HG03565 (cell line): ENCODE data around the gene LARP4B.

Experiments used
- ATAC-seq: cut with Tn5 transposase; IDR thresholded peaks from one replicate; pipeline ENCODE4 v1.9.1; 2021; ENCODE audit warnings: mild to moderate bottlenecking, moderate library complexity; ENCODE audit not compliant: unreplicated experiment

Gene LARP4B

DNA sequence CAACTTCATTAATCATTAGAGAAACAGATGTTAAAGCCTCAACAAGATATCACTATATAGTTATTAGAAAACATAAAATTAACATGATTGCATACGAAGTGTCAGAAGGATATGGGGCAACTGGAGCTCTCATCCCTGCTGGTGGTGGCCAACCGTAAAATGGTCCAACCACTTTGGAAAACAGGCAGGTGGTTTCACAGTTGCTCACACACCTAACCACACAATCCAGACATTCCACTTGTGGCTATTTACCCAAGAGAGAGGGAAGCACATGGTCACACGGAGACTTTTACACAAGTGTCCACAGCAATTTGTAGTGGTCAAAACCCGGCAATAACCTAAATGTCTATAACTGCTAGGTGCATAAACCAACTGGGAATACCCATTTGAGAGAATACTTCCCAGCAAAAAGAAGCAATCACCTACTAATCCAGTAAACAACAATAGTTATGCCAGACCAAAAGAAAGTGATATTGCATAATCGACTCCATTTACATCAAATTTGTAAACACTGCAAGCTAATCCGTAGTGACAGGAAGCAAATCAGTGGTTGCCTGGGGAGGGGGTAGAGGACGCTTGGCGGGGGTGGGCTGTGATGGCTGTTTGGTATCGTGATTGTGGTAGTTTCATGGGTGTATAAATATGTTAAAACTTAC, 91.8 kb downstream of the LARP4B start:
- ATAC-seq = no peak

DNA sequence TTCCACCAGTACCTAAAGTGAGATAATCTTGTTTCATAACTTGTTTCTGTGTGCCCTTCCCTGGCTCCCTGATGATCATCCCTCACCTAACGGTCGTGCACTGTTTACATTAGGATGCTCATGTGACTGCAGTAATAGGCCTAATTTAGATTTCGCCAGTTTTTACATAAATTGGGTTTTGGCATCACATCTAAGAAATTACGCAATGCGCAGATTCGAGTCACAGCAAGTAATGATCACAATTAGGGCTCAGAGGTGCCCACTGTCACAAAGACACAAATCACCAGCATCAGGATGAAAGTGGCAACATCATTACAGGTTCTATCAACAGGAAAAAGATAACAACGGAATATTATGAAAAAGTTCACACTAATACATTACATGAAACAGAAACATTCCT, 94.7 kb downstream of the LARP4B start:
- ATAC-seq = no peak

DNA sequence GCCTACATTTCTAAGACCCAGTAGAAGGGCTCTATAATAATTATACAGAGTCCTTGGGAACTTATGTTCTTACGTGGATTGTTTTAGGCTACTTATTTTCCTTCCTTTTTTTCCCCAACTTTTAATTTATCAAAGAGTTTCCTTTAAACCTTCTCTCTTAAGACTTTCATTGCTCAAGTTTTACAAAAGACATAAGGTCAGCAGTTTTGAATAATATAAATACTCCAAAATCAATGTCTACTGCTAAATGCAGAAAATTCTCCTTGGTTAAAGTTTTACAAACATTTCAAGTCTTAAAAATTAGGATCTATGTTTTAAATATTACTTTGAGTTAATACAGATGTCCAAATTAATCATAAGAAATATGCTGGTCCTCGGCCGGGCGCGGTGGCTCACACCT, 97.0 kb downstream of the LARP4B start:
- no peak for ATAC-seq

DNA sequence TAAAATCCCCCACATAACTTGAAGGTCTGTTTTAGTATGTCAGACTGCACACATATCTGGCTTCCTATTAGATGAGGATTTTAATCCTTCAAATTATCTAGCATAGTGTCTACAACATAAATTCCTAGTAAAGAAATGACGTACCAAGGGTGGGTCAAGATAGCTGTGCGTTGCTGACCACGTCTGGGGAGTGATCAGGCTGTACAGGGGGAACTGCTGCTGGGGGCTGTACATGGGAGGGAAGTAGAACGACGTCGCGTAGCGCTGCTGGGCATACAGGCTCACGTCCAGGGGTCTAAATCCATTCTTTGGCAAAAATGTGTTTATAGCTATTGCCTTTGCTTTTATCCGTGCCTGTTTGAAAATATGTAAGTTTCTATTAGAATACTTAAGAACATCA, 102.3 kb downstream of the LARP4B start:
- ATAC-seq = no peak

DNA sequence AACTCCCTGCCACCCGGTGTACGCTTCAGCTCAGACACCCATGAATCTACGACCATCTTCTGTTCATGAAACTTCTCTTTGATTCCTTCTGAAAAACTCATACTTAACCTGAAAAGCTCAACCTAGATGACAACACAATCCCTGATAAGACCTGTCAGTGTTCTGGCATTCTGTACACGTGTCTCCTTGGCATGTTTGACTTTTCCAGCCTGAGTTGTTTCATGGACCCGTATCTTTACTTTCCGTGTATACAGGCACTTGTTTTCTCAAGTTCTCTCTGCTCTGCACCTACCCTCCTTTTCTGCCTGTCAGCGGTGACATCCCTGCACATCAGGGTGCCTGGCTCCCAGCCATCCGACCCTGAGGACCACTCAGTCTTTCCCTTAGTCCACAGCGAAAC, 103.3 kb downstream of the LARP4B start:
- no peak for ATAC-seq

DNA sequence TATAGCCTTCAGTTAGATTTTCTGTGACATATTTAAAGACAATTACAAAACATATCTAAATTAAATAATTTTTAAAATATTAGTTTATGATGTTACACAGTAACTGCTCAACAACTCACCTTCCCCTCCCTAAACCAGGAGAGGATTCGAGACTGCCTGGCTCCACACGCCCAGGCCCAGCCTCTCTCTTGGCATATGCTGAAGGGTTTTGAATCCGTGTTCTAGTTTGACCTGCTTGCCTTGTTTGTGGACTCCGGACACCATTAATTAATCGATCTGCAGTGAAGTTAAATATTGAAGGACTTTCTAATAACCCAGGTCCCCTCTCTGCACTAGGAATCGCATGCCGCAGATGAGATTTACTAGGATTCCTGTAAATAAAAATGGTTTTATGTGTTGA, 106.6 kb downstream of the LARP4B start:
- ATAC-seq = no peak

DNA sequence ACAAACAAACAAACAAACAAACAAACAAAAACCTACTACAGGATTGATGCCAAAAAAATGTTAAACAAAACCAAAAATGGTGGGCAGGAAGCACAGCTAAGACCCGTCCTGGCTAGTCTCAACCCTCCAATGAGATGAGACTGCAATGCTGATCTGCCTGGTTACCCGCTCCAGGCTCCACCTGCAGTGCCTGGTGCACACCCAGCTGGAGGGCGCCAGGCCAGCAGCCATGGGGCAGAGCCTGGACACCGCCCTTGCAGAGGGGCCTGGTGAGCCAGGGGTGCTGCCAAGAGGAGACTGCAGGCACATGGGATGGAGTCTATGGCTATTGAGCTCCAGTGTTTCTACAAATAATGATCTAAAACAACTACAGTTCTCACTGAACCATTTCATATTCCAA, 107.0 kb downstream of the LARP4B start:
- no peak for ATAC-seq

DNA sequence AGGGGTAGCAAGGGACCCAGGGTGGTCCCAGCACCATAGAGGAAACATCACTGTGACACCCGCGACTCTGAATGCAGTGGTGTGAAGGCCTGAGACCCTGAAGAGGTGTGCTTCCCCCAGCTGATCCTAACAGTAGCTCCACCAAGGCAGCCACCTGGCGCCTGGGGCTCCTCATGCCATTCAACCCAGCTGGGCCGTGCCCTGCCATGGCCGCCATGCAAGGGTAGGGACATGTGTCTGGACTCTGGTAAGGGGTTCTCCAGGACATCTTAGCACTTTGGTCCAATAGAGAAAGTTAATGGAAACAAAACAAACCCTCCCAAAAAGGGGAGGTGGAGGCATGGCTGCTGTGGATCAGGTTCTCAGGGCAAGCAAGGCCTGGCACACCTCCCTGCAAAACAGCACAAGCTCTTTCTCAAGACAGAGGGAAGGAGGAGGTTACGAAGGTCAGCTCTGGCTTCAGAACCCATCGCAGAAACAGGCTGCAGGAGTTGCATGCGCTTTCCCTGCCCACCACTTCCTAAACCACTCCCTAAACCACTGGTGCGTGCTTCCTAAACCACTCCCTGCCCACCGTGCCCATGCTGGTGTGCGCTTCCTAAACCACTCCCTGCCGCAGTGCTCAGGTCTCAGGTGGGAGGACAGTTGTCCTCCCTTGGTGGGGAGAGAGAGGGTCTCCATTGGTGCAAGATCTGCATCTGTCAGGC, 108.7 kb downstream of the LARP4B start:
- no peak for ATAC-seq

DNA sequence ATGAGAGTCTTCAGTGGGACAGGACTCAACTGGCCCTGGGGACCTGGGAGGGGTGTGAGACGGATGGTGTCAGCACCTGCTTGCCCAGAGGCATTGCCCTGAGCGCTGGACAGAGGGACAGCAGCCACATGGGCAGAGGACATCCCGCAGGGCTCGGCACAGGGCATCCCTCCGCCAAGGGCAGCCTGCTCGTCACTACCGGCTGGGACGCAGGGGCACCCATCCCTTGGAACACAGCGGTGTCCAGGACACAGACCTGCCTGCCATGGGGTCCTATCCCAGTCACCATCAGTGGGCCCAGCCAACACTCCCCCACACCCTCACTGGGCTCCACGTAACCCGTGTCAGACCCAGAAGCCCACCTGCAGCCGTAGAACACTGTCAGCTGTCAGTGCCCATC, 109.3 kb downstream of the LARP4B start:
- no peak for ATAC-seq

DNA sequence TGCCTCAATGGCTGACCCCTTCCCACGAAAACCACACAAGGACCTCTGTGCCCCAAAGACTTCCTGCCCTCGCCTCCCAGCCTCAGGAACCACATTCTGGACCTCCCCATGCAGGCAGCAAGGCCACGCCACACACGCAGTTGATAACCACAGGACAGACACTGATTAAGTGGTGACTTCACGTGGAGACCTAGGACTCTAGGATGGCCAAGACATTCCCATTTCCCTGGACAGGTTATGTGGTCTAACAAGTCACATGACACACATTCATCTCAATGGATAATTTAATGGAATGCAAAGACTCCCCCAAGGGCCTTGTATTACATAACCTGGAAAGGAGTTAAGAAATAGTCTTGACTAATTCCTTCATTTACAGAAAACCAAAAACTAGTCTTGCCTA, 110.2 kb downstream of the LARP4B start:
- ATAC-seq = no peak

DNA sequence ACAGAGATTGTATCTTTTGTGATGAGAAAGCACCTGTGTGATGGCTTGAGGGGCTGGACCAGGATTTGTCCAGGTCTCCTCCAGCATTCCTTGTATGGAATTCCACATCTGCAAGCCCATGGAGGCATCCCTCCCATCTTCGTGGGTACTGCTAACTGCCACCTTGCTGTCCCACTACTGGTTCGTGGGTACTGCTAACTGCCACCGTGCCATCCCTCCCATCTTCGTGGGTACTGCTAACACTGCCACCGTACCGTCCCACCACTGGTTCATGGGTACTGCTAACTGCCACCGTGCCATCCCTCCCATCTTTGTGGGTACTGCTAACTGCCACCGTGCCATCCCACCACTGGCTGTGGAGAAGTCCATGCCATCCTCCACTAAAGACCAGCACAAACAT, 111.7 kb downstream of the LARP4B start:
- no peak for ATAC-seq

DNA sequence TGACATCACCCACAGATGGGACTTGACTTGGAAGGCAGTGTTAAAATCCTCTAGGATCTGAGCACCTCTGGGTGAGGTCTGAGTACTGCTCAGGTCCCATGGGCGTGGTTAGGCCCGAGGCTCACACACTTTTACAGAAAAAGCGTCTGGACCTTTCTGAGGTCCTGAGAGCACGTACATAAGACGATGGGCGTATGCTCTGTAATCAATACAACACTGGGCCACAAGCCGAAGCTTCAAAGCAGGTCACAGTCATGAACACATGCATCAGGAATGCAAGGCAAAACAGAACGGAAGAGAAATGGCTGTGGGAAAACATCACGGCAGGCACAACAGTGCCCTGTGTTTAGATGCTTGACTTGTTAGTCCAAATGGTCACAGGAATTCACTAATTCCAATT, 112.2 kb downstream of the LARP4B start:
- ATAC-seq = no peak

DNA sequence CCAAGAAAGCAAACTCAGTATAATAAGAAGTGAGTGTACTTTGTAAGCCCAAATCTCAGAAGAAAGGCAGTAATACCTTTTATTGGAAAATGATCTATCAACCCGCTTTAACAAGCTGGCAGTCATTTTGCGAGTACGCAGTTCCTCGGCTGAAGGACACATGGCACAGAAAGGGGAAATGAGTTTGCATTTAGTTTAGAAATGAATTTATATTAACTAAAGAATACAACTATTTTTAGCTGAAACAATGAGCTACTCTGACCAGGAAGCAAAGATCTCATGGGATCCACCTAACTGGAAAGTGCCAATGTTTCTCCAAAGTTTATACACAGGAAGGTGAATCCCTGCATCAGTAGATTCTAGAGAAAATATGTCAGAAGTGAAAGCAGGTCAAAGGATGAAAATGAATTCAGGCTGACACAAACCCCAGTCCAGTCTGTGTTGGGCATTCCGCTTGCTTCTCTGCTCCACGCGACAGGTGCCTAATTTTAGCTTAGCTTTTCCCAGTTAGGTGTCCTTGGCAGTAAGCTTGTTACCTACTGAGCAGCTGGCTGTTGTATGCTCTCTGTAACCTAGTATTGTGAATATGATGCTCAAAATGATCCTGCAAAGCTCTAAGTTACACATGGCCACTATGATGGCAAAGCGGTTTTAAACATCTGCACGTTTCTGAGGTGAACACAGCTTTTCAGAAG, 112.8 kb downstream of the LARP4B start:
- ATAC-seq = no peak

DNA sequence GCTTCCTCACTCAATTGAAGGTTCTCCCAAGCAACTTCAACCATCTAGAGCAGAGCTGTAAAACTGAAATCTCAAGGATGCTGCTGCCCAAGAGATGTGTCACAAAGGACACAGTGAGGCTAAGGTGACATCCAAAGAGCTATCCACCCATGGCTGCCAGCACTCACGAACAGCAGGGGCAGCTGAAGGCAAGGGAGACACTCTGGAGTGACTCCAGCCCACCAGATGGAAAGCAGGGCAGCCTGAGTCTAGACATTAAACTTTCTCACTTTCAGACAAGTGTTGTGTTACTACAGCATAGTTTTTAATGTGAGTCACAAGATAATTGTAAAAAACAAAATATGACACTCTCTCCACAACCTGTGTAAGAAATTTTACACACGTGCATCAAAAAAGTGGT, 113.5 kb downstream of the LARP4B start:
- no peak for ATAC-seq

DNA sequence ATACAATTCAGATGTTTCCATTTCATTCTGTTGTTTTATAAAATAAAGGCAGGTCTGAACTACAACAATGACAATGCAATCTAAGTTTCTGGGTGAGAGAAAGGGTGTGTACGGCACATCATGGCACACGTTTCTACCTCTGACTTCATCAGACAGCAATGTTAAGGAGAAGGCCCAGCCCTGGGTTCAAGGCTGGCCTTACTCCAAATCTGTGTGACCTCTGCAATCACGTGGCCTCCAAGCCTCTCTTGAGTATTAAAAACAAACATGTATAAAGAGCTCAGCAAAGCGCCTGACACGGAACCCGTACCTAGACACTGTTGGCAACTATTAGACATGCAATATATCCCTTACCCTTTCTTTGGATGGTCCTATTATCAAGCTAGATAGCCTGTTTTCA, 114.1 kb downstream of the LARP4B start:
- ATAC-seq = no peak

DNA sequence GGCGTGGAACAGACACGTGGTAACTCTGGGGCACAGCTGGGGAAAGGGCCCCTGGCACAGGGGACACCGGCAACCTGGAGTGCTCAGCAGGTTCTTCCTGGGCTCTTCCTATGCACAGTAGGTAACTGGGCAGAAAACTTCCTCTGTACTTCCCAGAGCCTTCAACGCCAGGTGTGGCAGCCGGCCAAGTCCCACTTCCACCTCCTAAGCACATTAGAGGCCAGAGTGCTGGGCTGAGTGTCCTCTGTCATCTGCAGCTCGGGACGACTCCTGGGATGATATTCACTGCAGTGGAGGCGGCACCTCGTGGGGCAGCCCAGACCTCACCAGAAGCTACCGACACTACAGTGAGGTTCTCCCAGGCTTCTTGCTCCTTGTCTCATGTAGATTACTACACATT, 114.5 kb downstream of the LARP4B start:
- no peak for ATAC-seq

DNA sequence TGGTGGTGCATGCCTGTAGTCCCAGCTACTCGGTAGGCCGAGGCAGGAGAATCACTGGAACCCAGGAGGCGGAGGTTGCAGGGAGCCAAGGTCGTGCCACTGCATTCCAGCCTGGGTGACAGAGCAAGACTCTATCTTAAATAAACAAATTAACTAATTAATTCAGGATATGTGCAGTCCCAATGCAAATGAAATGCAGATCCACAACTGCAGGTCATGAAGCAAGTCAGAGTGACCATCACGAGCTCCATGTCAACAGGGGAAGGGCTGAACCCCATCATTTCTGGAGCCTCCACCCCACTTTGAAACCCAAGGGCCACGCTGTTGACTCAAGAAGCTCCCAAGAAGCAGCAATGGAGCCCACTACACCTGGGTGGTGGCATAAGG, 115.4 kb downstream of the LARP4B start:
- ATAC-seq = no peak

DNA sequence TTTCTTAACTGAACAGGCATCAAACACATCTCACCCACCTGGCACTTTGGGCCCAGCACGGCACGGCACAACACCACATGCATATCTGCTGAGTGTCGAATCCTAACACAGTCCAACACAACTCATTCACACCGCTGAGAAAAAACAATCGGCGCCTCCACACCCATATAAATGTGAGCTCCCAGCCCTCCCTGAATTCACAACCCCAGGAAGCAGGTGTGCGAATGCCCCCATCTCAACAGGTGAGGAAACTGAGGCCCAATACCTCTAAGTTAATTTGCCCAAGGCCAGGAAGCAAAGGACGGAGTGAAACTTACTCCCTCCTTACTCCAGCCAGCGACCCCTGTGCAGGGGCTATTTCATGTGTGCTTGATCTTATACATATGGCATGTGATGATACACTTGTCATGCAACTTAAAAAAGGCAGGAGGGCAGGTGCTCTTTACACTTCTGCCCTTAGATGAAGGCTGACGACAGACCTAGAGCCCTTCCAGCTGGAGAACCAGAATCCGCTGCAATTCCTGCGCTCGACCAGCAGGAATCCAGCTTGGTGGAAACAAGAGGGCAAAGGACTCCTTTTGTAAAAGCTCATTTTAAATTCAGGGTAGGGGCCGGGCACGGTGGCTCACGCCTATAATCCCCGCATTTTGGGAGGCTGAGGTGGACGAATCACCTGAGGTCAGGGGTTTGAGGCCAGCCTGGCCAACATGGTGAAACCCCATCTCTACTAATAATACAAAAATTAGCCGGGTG, 116.0 kb downstream of the LARP4B start:
- ATAC-seq = no peak

DNA sequence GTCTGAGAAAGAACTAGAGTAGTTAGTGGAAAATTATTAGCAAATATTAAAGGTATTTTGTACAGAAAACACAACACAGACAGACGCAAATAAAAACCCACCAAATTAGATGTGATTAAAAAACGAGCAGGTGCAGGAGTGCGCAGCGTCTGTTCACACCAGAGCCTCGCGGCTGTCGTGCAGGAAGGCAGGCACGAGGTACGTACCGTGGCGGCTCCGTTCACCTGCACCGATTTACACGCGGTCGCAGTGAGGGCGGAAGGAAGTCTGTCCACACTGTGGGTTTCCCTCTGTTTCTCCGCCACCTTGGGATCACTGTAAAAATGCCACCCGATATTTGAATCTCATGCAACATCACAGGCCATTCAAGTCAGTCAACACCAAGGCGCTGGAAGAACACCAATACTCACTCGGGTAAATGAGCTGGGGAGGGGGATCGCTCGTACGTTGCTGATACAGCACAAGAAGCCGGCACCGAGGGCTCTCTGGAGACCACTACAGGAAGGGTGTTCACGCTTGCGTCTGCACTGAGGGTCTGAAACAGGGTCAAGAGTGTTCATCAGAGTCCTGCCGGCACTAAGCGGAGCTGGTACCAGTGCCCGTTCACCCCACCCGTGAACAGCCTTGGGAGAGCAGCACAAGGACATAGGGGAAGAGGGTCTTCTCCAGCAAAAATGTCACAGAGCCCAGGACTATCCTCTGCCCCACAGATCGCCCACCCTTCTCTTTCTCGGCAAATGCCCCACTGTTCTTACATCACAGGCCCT, 116.8 kb downstream of the LARP4B start:
- ATAC-seq = no peak

DNA sequence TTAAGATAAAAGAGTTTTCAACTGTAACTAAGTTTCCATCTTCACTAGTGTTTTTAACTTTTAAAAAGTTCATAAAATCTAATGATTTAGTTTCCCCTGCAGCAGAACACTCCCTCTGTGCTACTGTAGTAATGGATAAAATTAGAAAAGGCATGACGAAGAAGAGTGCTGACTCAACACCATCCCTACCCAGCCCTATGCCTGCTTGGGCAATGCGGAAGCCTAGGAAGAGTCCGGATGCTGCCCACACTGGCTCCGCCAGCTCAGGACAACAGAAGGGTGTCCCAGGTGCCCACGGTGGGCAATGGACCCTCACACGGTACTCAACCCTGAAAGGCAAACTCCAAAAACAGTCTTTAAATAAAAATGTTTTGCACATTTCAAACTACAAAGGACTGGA, 118.2 kb downstream of the LARP4B start:
- no peak for ATAC-seq

DNA sequence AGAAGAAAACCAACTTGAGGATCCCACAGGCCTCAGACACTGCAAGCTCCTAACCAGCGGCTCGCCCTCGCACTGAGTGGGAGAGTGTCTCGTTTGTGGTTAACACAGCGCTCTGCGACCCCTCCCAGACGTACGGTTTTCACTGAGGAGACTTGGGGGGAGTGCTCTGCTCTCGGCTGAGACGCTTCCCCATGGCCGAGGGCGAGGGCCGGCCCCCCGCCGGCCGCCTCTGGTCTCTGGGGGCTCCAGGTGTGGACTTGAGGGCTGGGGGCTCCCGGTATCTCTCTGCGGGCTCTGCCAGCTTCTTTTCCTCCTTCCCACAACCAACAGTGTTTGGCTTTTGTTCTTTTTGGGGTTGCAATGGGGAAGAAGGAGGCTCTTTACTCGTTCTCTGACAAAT, 118.7 kb downstream of the LARP4B start:
- ATAC-seq = no peak
